Esophagus muscularis mucosa (tissue), 3 donors: ENCODE results near the gene PDK2.

ENCODE experiments used
- CTCF ChIP-seq, 3 experiments: fragments of 200-600 bp in 2 of 3; fragments of 450-650 bp in 1 of 3; sonication (generic) in 2 of 3; IDR thresholded peaks; one replicate each; pipeline ENCODE4 v1.5.1; 2017 to 2019; ENCODE audit warnings: antibody characterized with exemption in 3 of 3, mild to moderate bottlenecking in 2 of 3, moderate library complexity in 1 of 3
- POLR2A ChIP-seq: fragments of 450-650 bp; IDR thresholded peaks from one replicate; pipeline ENCODE4 v1.6.1; 2017; ENCODE audit warnings: antibody characterized with exemption, moderate library complexity, mild to moderate bottlenecking, low read depth
- POLR2AphosphoS5 ChIP-seq, 2 donors: sonication (generic); formaldehyde crosslinking; IDR thresholded peaks; one replicate each; pipeline ENCODE4 v1.6.1; 2017; ENCODE audit warnings: antibody characterized with exemption in 2 of 2

GRCh38 chr17:50080096-50080480 is 15.1 kb upstream of the PDK2 start:
- TF ChIP-seq CTCF (IDR thresholded peaks at IDR 0.05) (no peak), POLR2A (no peak), POLR2AphosphoS5 (IDR thresholded peaks at IDR 0.05) (no peak)
